GM23248 (cell line): ENCODE results near the gene STAB2.

Source experiments
- EZH2 ChIP-seq: fragments of 200-600 bp; sonication (generic); IDR thresholded peaks from 2 replicates; pipeline ENCODE4 v1.6.1; 2018; ENCODE audit warnings: antibody characterized with exemption, mild to moderate bottlenecking; ENCODE audit not compliant: insufficient read depth, poor library complexity, severe bottlenecking
- EZH2phosphoT487 ChIP-seq: fragments of 200-600 bp; sonication (generic); IDR thresholded peaks from 2 replicates; pipeline ENCODE4 v1.6.1; 2018; ENCODE audit warnings: antibody characterized with exemption, moderate library complexity, mild to moderate bottlenecking, low read depth; ENCODE audit not compliant: insufficient read depth

- TF ChIP-seq EZH2phosphoT487 (no peak), EZH2 (no peak)
Measured at GRCh38 chr12:103588680-103589079, 1.6 kb downstream of the STAB2 start.
